Sigmoid colon (tissue), 4 donors: ENCODE measurements around the gene CTIF.

Experiments used
- EP300 ChIP-seq, 4 donors: sonication (generic); formaldehyde crosslinking; IDR thresholded peaks; one replicate each; pipeline ENCODE4 v1.6.1; 2017; ENCODE audit warnings: antibody characterized with exemption in 4 of 4
- POLR2AphosphoS5 ChIP-seq, 4 donors: sonication (generic); formaldehyde crosslinking; IDR thresholded peaks; one replicate each; pipeline ENCODE4 v1.6.1; 2017; ENCODE audit warnings: antibody characterized with exemption in 4 of 4
- TF ChIP-seq, protein P1 (sequence below), 4 experiments: fragments of 450-650 bp in 3 of 4; fragments of 200-600 bp in 1 of 4; IDR thresholded peaks; one replicate each; pipeline ENCODE4 v1.5.1; 2016 to 2019; ENCODE audit warnings: antibody characterized with exemption in 4 of 4, mild to moderate bottlenecking in 3 of 4, moderate library complexity in 2 of 4

DNA sequence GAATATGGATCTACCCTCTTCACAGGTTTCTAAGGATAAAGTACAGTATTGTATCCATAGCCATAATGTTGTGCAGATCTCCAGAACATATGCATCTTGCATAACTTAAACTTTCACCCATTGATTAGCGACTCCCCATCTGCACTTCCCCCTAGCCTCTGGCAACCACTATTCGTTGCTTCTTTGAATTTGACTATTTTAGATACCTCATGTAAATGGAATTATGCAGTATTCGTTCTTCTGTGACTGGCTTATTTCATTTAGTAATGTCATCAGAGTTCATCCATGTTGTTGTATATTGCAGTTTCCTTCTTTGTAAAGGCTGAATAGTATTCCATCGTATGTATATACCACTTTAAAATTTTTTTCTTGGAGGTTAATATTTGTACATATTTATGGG, 283.0 kb downstream of the CTIF start:
- TF ChIP-seq POLR2AphosphoS5 (IDR thresholded peaks at IDR 0.05) (no peak), EP300 (IDR thresholded peaks at IDR 0.05) (no peak)
- TF ChIP-seq, protein P1, sequence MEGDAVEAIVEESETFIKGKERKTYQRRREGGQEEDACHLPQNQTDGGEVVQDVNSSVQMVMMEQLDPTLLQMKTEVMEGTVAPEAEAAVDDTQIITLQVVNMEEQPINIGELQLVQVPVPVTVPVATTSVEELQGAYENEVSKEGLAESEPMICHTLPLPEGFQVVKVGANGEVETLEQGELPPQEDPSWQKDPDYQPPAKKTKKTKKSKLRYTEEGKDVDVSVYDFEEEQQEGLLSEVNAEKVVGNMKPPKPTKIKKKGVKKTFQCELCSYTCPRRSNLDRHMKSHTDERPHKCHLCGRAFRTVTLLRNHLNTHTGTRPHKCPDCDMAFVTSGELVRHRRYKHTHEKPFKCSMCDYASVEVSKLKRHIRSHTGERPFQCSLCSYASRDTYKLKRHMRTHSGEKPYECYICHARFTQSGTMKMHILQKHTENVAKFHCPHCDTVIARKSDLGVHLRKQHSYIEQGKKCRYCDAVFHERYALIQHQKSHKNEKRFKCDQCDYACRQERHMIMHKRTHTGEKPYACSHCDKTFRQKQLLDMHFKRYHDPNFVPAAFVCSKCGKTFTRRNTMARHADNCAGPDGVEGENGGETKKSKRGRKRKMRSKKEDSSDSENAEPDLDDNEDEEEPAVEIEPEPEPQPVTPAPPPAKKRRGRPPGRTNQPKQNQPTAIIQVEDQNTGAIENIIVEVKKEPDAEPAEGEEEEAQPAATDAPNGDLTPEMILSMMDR (IDR thresholded peaks at IDR 0.05) = no peak
